Type B pancreatic cell (in vitro differentiated cells): ENCODE results near the gene C1QTNF4. TPM values are rescaled to one million over a fixed set of nuclear protein-coding genes. Genes with fewer than 3 reads are reported as not detected.

Source experiments
- DNase-seq: peaks from one replicate; pipeline ENCODE4 v3.0.0; 2021; ENCODE audit warnings: mixed read lengths; ENCODE audit not compliant: unreplicated experiment; ENCODE audit errors: extremely low spot score
- H3K27ac Mint-ChIP-seq: 2 replicates; pipeline ENCODE4 v1.8.0; 2021; ENCODE audit warnings: mild to moderate bottlenecking, mixed read lengths
- H3K27me3 Mint-ChIP-seq: 2 replicates; pipeline ENCODE4 v1.8.0; 2021; ENCODE audit warnings: mixed read lengths
- H3K36me3 Mint-ChIP-seq: 2 replicates; pipeline ENCODE4 v1.8.0; 2021; ENCODE audit warnings: mixed read lengths
- H3K4me1 Mint-ChIP-seq: one replicate; pipeline ENCODE4 v1.8.0; 2021; ENCODE audit warnings: mixed read lengths; ENCODE audit not compliant: unreplicated experiment
- H3K4me3 Mint-ChIP-seq: 2 replicates; pipeline ENCODE4 v1.8.0; 2021; ENCODE audit warnings: mild to moderate bottlenecking, mixed read lengths
- H3K9me3 Mint-ChIP-seq: 2 replicates; pipeline ENCODE4 v1.8.0; 2021; ENCODE audit warnings: mixed read lengths
- CTCF ChIP-seq: fragments of 200-600 bp; sonication (generic); conservative IDR thresholded peaks from 2 replicates; pipeline ENCODE4 v1.5.0; 2021; ENCODE audit warnings: antibody characterized with exemption, mild to moderate bottlenecking
- total RNA-seq: library from RNA; stranded (reverse); gene quantifications from 2 replicates; pipeline ENCODE4 v1.2.1, GENCODE V29; 2021; ENCODE audit warnings: low replicate concordance

The C1QTNF4 gene
- total RNA-seq, 1 donor from 2014 or later = 11.7 TPM

- H3K27ac Mint-ChIP-seq = no peak overlapping the region
- no peak for TF ChIP-seq CTCF
Measured at GRCh38 chr11:47628026-47628425, 33.8 kb upstream of the C1QTNF4 start.

GRCh38 chr11:47626234-47626633 lies 32.0 kb upstream of the C1QTNF4 start:
- H3K9me3 Mint-ChIP-seq = no peaks in the 10 kb centered on the region
- H3K4me3 Mint-ChIP-seq = no peak overlapping the region
- no peaks in the 10 kb centered on the region for H3K4me1 Mint-ChIP-seq
- H3K36me3 Mint-ChIP-seq = peaks cover 18% of the 10 kb centered on the region
- TF ChIP-seq CTCF = no peak
- DNase-seq = no peak
- H3K27me3 Mint-ChIP-seq = no peaks in the 10 kb centered on the region
- no peak overlapping the region for H3K27ac Mint-ChIP-seq

More at GRCh38 chr11:47628026-47628425, 33.8 kb upstream of the C1QTNF4 start:
- Mint-ChIP-seq H3K27me3 (no peaks in the 10 kb centered on the region), H3K4me1 (no peaks in the 10 kb centered on the region), H3K4me3 (no peak overlapping the region), H3K9me3 (no peaks in the 10 kb centered on the region), H3K36me3 (peaks cover 26% of the 10 kb centered on the region)
- DNase-seq = no peak

- H3K36me3 Mint-ChIP-seq = peaks cover 10% of the 10 kb centered on the region
- no peaks in the 10 kb centered on the region for H3K9me3 Mint-ChIP-seq
- no peak for TF ChIP-seq CTCF
- DNase-seq = no peak
- H3K4me1 Mint-ChIP-seq = no peaks in the 10 kb centered on the region
- H3K27ac Mint-ChIP-seq = no peak overlapping the region
- no peaks in the 10 kb centered on the region for H3K27me3 Mint-ChIP-seq
- no peak overlapping the region for H3K4me3 Mint-ChIP-seq
Measured at GRCh38 chr11:47620836-47621378, 26.7 kb upstream of the C1QTNF4 start.

- Mint-ChIP-seq H3K36me3 (peaks cover 4% of the 10 kb centered on the region), H3K27ac (no peak overlapping the region), H3K4me1 (no peaks in the 10 kb centered on the region), H3K9me3 (no peaks in the 10 kb centered on the region), H3K27me3 (no peaks in the 10 kb centered on the region), H3K4me3 (no peak overlapping the region)
- no peak for DNase-seq
- TF ChIP-seq CTCF = no peak
Measured at GRCh38 chr11:47617417-47617809, 23.2 kb upstream of the C1QTNF4 start.

GRCh38 chr11:47616726-47617416 lies 22.7 kb upstream of the C1QTNF4 start:
- Mint-ChIP-seq H3K4me1 (no peaks in the 10 kb centered on the region), H3K27ac (no peak overlapping the region), H3K4me3 (no peak overlapping the region), H3K27me3 (no peaks in the 10 kb centered on the region), H3K36me3 (peaks cover 4% of the 10 kb centered on the region), H3K9me3 (no peaks in the 10 kb centered on the region)
- TF ChIP-seq CTCF = peak; percentile 78
- no peak for DNase-seq
